Hepatocyte (in vitro differentiated cells): Measurements from ENCODE around the gene DDX39A.

Experiments
- CTCF ChIP-seq: fragments of 200-600 bp; sonication (generic); IDR thresholded peaks from 2 replicates; pipeline ENCODE4 v1.5.1; 2016; ENCODE audit warnings: antibody characterized with exemption, mild to moderate bottlenecking; ENCODE audit not compliant: poor library complexity
- EZH2 ChIP-seq: fragments of 200-600 bp; sonication (generic); IDR thresholded peaks from 2 replicates; pipeline ENCODE4 v1.6.1; 2016; ENCODE audit warnings: antibody characterized with exemption, mild to moderate bottlenecking, borderline replicate concordance

GRCh38 chr19:14459703-14460102, 40.6 kb upstream of the DDX39A start:
- TF ChIP-seq EZH2 (no peak), CTCF (no peak)
